Large intestine (tissue), 3 donors: ENCODE measurements around the gene DHRS13. TPM values are rescaled to one million over a fixed set of nuclear protein-coding genes. Genes with fewer than 3 reads are reported as not detected.

ENCODE experiments used
- DNase-seq, 2 donors: peaks; one replicate each; pipeline versions ENCODE4 v3.0.0 to v3.0.0-alpha.2; 2013
- H3K27ac ChIP-seq: one replicate; pipeline ENCODE4 v1.5.1; 2013; ENCODE audit warnings: low read length
- H3K27me3 ChIP-seq: 2 replicates; pipeline ENCODE4 v1.6.1; 2013; ENCODE audit warnings: low read length; ENCODE audit not compliant: control insufficient read depth, insufficient read depth
- H3K36me3 ChIP-seq: 2 replicates; pipeline ENCODE4 v1.6.1; 2013; ENCODE audit warnings: low read length; ENCODE audit not compliant: control insufficient read depth, insufficient read depth
- H3K4me1 ChIP-seq: one replicate; pipeline ENCODE4 v1.6.1; 2013; ENCODE audit warnings: low read length; ENCODE audit not compliant: control insufficient read depth, insufficient read depth
- H3K4me3 ChIP-seq: one replicate; pipeline ENCODE4 v1.5.1; 2013; ENCODE audit warnings: low read length
- H3K9me3 ChIP-seq: one replicate; pipeline ENCODE4 v1.6.1; 2013; ENCODE audit warnings: mild to moderate bottlenecking, low read depth, low read length, moderate library complexity; ENCODE audit not compliant: control insufficient read depth
- WGBS: methylation state at CpG from one replicate; pipeline ENCODE4 v1.1.5; 2013; ENCODE audit warnings: low lambda C conversion rate; ENCODE audit not compliant: insufficient coverage; 5-methylcytosine and 5-hydroxymethylcytosine counted together
- polyA plus RNA-seq: library from polyadenylated mRNA; unstranded; fragments of 120-200 nt; gene quantifications from one replicate; pipeline ENCODE4 v1.2.1, GENCODE V29; 2013

Gene DHRS13
- polyA plus RNA-seq, 1 donor: 8.4 TPM

- Histone ChIP-seq H3K9me3 (no peaks in the 10 kb centered on the region), H3K27me3 (no peaks in the 10 kb centered on the region), H3K4me1 (peaks cover 8% of the 10 kb centered on the region), H3K4me3 (no peak overlapping the region), H3K27ac (no peak overlapping the region), H3K36me3 (peaks cover 91% of the 10 kb centered on the region)
- DNase-seq: no peak
- no CpG with 5 or more reads among the region's 12 CpGs for WGBS
Observed at GRCh38 chr17:28917029-28917428, 14.2 kb upstream of the DHRS13 start.

GRCh38 chr17:28916302-28916934, 13.5 kb upstream of the DHRS13 start:
- no peak for DNase-seq
- Histone ChIP-seq H3K27me3 (no peaks in the 10 kb centered on the region), H3K36me3 (peaks cover 91% of the 10 kb centered on the region), H3K4me3 (no peak overlapping the region), H3K9me3 (no peaks in the 10 kb centered on the region), H3K27ac (no peak overlapping the region), H3K4me1 (peaks cover 10% of the 10 kb centered on the region)
- WGBS: no CpG with 5 or more reads among the region's 6 CpGs

GRCh38 chr17:28912938-28913333, 10.1 kb upstream of the DHRS13 start:
- H3K27me3 ChIP-seq: no peaks in the 10 kb centered on the region
- peaks cover 10% of the 10 kb centered on the region for H3K4me1 ChIP-seq
- no peaks in the 10 kb centered on the region for H3K9me3 ChIP-seq
- H3K36me3 ChIP-seq: peaks cover 96% of the 10 kb centered on the region
- WGBS: no CpG with 5 or more reads among the region's 6 CpGs
- H3K27ac ChIP-seq: no peak overlapping the region
- H3K4me3 ChIP-seq: no peak overlapping the region
- no peak for DNase-seq

- peaks cover 10% of the 10 kb centered on the region for H3K4me1 ChIP-seq
- DNase-seq: peak in 1 of 2 donors; percentile 48
- no peaks in the 10 kb centered on the region for H3K9me3 ChIP-seq
- H3K4me3 ChIP-seq: no peak overlapping the region
- no CpG with 5 or more reads among the region's 20 CpGs for WGBS
- H3K27ac ChIP-seq: no peak overlapping the region
- no peaks in the 10 kb centered on the region for H3K27me3 ChIP-seq
- peaks cover 96% of the 10 kb centered on the region for H3K36me3 ChIP-seq
Observed at GRCh38 chr17:28912281-28912937, 9.5 kb upstream of the DHRS13 start.

GRCh38 chr17:28911411-28912045, 8.6 kb upstream of the DHRS13 start:
- no peaks in the 10 kb centered on the region for H3K27me3 ChIP-seq
- no peaks in the 10 kb centered on the region for H3K9me3 ChIP-seq
- peaks cover 96% of the 10 kb centered on the region for H3K36me3 ChIP-seq
- no peak for DNase-seq
- no peak overlapping the region for H3K27ac ChIP-seq
- H3K4me3 ChIP-seq: no peak overlapping the region
- H3K4me1 ChIP-seq: peaks cover 10% of the 10 kb centered on the region
- WGBS: no CpG with 5 or more reads among the region's 13 CpGs

- Histone ChIP-seq H3K9me3 (no peaks in the 10 kb centered on the region), H3K4me3 (no peak overlapping the region), H3K27me3 (no peaks in the 10 kb centered on the region), H3K4me1 (peaks cover 10% of the 10 kb centered on the region), H3K27ac (no peak overlapping the region), H3K36me3 (peaks cover 96% of the 10 kb centered on the region)
- no peak for DNase-seq
- WGBS: no CpG with 5 or more reads among the region's 1 CpG
Observed at GRCh38 chr17:28910534-28910933, 7.7 kb upstream of the DHRS13 start.

GRCh38 chr17:28908640-28909167, 5.8 kb upstream of the DHRS13 start:
- Histone ChIP-seq H3K36me3 (peaks cover 83% of the 10 kb centered on the region), H3K4me1 (peaks cover 15% of the 10 kb centered on the region), H3K9me3 (no peaks in the 10 kb centered on the region), H3K4me3 (no peak overlapping the region), H3K27me3 (no peaks in the 10 kb centered on the region), H3K27ac (no peak overlapping the region)
- 86% methylated on average over 1 of the region's 6 CpGs for WGBS
- no peak for DNase-seq

GRCh38 chr17:28907709-28908475, 5.0 kb upstream of the DHRS13 start:
- no peak for DNase-seq
- Histone ChIP-seq H3K4me3 (no peak overlapping the region), H3K36me3 (peaks cover 75% of the 10 kb centered on the region), H3K4me1 (peaks cover 15% of the 10 kb centered on the region), H3K27me3 (no peaks in the 10 kb centered on the region), H3K9me3 (no peaks in the 10 kb centered on the region), H3K27ac (no peak overlapping the region)
- 90% methylated on average over 2 of the region's 3 CpGs for WGBS

- peaks cover 7% of the 10 kb centered on the region for H3K4me1 ChIP-seq
- H3K27ac ChIP-seq: no peak overlapping the region
- H3K4me3 ChIP-seq: no peak overlapping the region
- DNase-seq: no peak
- WGBS: no CpG with 5 or more reads among the region's 7 CpGs
- no peaks in the 10 kb centered on the region for H3K27me3 ChIP-seq
- no peaks in the 10 kb centered on the region for H3K9me3 ChIP-seq
- H3K36me3 ChIP-seq: peaks cover 64% of the 10 kb centered on the region
Observed at GRCh38 chr17:28906706-28907438, 4.0 kb upstream of the DHRS13 start.
